HPDE6-E6E7 (cell line): ENCODE measurements around the gene ANTKMT.

ENCODE experiments used
- DNase-seq: peaks from one replicate; pipeline ENCODE4 v3.0.0; 2011; ENCODE audit warnings: missing footprints; ENCODE audit errors: extremely low spot score

The ANTKMT gene

GRCh38 chr16:720990-721764 lies at the start of gene ANTKMT:
Gene ANTKMT, plus strand, starts transcription at chr16:721146. Its CDS starts 129 bp downstream, at chr16:721275.
- DNase-seq: peak; percentile 83

GRCh38 chr16:671353-672131 lies 49.4 kb upstream of the ANTKMT start:
- DNase-seq: no peak

- no peak for DNase-seq
Observed at GRCh38 chr16:672371-672770, 48.6 kb upstream of the ANTKMT start.

- DNase-seq: no peak
Observed at GRCh38 chr16:672851-673250, 48.1 kb upstream of the ANTKMT start.

GRCh38 chr16:673399-673991 lies 47.5 kb upstream of the ANTKMT start:
- no peak for DNase-seq

GRCh38 chr16:674214-674881 lies 46.6 kb upstream of the ANTKMT start:
- no peak for DNase-seq

- no peak for DNase-seq
Observed at GRCh38 chr16:674968-675883, 45.7 kb upstream of the ANTKMT start, which contains the start of gene RHBDL1. Gene RHBDL1, plus strand, starts transcription at chr16:675671. Its CDS starts 120 bp downstream, at chr16:675791.

- no peak for DNase-seq
Observed at GRCh38 chr16:675884-676564, 44.9 kb upstream of the ANTKMT start.

- no peak for DNase-seq
Observed at GRCh38 chr16:676565-676902, 44.4 kb upstream of the ANTKMT start.

GRCh38 chr16:676913-677312 lies 44.0 kb upstream of the ANTKMT start:
- DNase-seq: peak; percentile 91

- DNase-seq: no peak
Observed at GRCh38 chr16:677316-678190, 43.4 kb upstream of the ANTKMT start.

- DNase-seq: no peak
Observed at GRCh38 chr16:678209-678857, 42.6 kb upstream of the ANTKMT start.

- no peak for DNase-seq
Observed at GRCh38 chr16:678858-679813, 41.8 kb upstream of the ANTKMT start.

- peak; percentile 76 for DNase-seq
Observed at GRCh38 chr16:679814-680624, 40.9 kb upstream of the ANTKMT start, which contains the start of gene STUB1. Gene STUB1, plus strand, starts transcription at chr16:680410. Its CDS starts 116 bp downstream, at chr16:680526.

- no peak for DNase-seq
Observed at GRCh38 chr16:680625-680945, 40.4 kb upstream of the ANTKMT start.

- no peak for DNase-seq
Observed at GRCh38 chr16:680967-681745, 39.8 kb upstream of the ANTKMT start.
